Measurements from ENCODE around the gene GLIPR1.
A peak's percentile ranks its signal among the peaks of the same experiment; 100 is the strongest.
"Not testable (repeated sequence)": the region's sequence is repeated elsewhere in the genome, so short reads cannot be mapped to it uniquely, and the experiment has no call there.

Gene GLIPR1

GRCh38 chr12:75452675-75453330, 27.8 kb upstream of the GLIPR1 start:
- no peak for DNase-seq
- Mint-ChIP-seq H3K36me3 (peaks cover 2 to 3% of the 10 kb centered on the region in 2 donors), H3K27ac (no peak overlapping the region), H3K4me3 (no peak overlapping the region), H3K4me1 (no peaks in the 10 kb centered on the region), H3K9me3 (peaks cover 6 to 7% of the 10 kb centered on the region in 2 donors), H3K27me3 (peaks cover 4 to 5% of the 10 kb centered on the region in 2 donors)
- no peak for ATAC-seq (replicated peaks)

- no peak overlapping the region for H3K27ac Mint-ChIP-seq
- ATAC-seq (replicated peaks): no peak
- no peak overlapping the region for H3K4me3 Mint-ChIP-seq
- no peaks in the 10 kb centered on the region for H3K4me1 Mint-ChIP-seq
- H3K9me3 Mint-ChIP-seq: peaks cover 7 to 12% of the 10 kb centered on the region in 2 donors
- peaks cover 2 to 9% of the 10 kb centered on the region in 2 donors for H3K36me3 Mint-ChIP-seq
- DNase-seq: no peak
- peaks cover 4 to 5% of the 10 kb centered on the region in 2 donors for H3K27me3 Mint-ChIP-seq
Measured at GRCh38 chr12:75455839-75456238, 24.7 kb upstream of the GLIPR1 start.

DNA sequence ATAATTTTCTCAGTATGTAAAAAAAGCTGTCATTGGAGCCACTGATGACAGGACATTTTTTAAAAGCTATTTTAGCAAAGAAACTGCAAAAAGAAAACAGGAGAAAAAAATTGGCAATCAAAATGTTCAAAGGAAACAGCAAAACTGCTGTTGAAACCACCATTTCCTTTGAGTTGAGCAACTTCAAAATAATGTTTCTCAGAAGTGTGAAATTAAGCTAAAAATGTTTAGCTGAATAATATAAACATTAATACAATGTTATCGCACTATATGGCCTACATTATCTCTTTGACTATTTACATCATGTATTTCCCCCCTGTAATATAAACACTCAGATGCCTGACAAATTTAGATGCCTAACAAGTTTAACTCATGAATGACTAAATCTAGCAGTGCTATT, 23.4 kb upstream of the GLIPR1 start:
- peaks cover 7 to 12% of the 10 kb centered on the region in 2 donors for H3K9me3 Mint-ChIP-seq
- DNase-seq (no peak), ATAC-seq (replicated peaks) (no peak)
- H3K4me1 Mint-ChIP-seq: no peaks in the 10 kb centered on the region
- peaks cover 2 to 9% of the 10 kb centered on the region in 2 donors for H3K36me3 Mint-ChIP-seq
- no peak overlapping the region for H3K27ac Mint-ChIP-seq
- no peak overlapping the region for H3K4me3 Mint-ChIP-seq
- peaks cover 4 to 5% of the 10 kb centered on the region in 2 donors for H3K27me3 Mint-ChIP-seq

DNA sequence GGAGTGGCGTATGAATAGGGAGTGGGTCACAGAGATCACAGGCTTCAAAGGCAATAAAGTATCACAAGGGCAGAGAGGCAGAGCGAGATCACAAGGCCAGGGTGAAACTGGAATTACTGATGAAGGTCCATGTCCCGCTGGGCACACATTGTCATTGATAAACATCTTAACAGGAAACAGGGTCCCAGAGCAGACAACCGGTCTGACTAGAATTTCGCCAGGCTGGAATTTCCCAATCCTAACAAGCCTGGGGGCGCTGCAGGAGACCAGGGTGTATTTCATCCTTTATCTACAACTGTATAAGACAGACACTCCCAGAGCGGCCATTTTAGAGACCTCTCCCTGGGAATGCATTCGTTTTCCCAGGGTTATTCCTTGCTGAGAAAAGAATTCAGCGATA, 22.7 kb upstream of the GLIPR1 start:
- DNase-seq; H3K36me3 Mint-ChIP-seq; H3K4me3 Mint-ChIP-seq; H3K4me1 Mint-ChIP-seq; H3K27ac Mint-ChIP-seq; H3K27me3 Mint-ChIP-seq; ATAC-seq (replicated peaks): not testable (repeated sequence)
- H3K9me3 Mint-ChIP-seq: peaks cover 7 to 12% of the 10 kb centered on the region in 2 donors

GRCh38 chr12:75459755-75460154, 20.8 kb upstream of the GLIPR1 start:
- Mint-ChIP-seq H3K9me3 (peaks cover 7 to 12% of the 10 kb centered on the region in 2 donors), H3K27me3 (peaks cover 4 to 5% of the 10 kb centered on the region in 2 donors), H3K4me1 (no peaks in the 10 kb centered on the region), H3K4me3 (no peak overlapping the region), H3K36me3 (peaks cover 2 to 9% of the 10 kb centered on the region in 2 donors), H3K27ac (no peak overlapping the region)
- DNase-seq (no peak), ATAC-seq (replicated peaks) (no peak)

DNA sequence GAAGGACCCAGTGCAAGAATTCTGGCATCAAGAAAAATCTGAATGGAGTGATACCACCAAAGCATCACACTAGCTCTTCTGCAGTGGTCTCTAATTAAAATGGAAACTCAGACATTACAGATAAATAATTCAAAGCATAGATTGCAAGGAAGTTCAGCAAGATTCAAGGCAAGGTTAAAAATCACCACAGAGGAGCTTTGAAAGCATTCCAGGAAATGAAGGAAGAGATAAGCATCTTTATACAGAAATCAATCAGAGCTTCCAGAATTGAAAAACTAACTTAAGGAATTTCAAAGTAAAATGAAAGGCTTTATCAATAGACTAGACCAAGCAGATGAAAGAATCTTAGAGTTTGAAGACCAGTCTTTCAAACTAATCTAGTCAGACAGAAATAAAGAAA, 20.4 kb upstream of the GLIPR1 start:
- H3K4me3 Mint-ChIP-seq: no peak overlapping the region
- ATAC-seq (replicated peaks) (no peak), DNase-seq (no peak)
- H3K36me3 Mint-ChIP-seq: peaks cover 2 to 9% of the 10 kb centered on the region in 2 donors
- no peaks in the 10 kb centered on the region for H3K4me1 Mint-ChIP-seq
- no peak overlapping the region for H3K27ac Mint-ChIP-seq
- H3K9me3 Mint-ChIP-seq: peaks cover 7 to 12% of the 10 kb centered on the region in 2 donors
- peaks cover 4 to 5% of the 10 kb centered on the region in 2 donors for H3K27me3 Mint-ChIP-seq

GRCh38 chr12:75471902-75472890, 8.4 kb upstream of the GLIPR1 start:
- Mint-ChIP-seq H3K27ac (peak overlapping the region; percentile 85), H3K27me3 (no peaks in the 10 kb centered on the region), H3K36me3 (peaks cover 0 to 2% of the 10 kb centered on the region in 2 donors), H3K9me3 (peaks cover 2 to 4% of the 10 kb centered on the region in 2 donors), H3K4me1 (peaks cover 24 to 40% of the 10 kb centered on the region in 2 donors), H3K4me3 (no peak overlapping the region)
- ATAC-seq (replicated peaks) (peak; percentile 94 to 95), DNase-seq (no peak)

GRCh38 chr12:75474116-75474515, 6.4 kb upstream of the GLIPR1 start:
- Mint-ChIP-seq H3K36me3 (peaks cover 0 to 2% of the 10 kb centered on the region in 2 donors), H3K4me3 (no peak overlapping the region), H3K27ac (no peak overlapping the region), H3K4me1 (peaks cover 34 to 56% of the 10 kb centered on the region in 2 donors), H3K27me3 (no peaks in the 10 kb centered on the region), H3K9me3 (peaks cover 2 to 4% of the 10 kb centered on the region in 2 donors)
- ATAC-seq (replicated peaks) (no peak), DNase-seq (no peak)

DNA sequence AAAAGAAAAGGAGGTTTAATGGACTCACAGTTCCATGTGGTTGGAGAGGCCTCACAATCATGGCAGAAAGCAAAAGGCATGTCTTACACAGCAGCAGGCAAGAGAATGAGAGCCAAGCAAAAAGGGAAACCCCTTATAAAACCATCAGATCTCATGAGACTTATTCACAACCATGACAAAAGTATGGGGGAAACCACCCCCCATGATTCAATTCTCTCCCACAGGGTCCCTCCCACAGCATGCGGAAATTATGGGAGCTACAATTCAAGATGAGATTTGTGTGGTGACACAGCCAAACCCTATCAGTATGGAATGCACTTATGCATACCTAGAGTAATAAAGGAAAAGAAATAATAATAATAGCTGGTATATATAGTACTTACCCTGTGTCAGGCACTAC, 4.5 kb upstream of the GLIPR1 start:
- ATAC-seq (replicated peaks) (no peak), DNase-seq (no peak)
- no peaks in the 10 kb centered on the region for H3K27me3 Mint-ChIP-seq
- H3K4me1 Mint-ChIP-seq: peaks cover 38 to 61% of the 10 kb centered on the region in 2 donors
- H3K4me3 Mint-ChIP-seq: no peak overlapping the region
- H3K36me3 Mint-ChIP-seq: peaks cover 0 to 2% of the 10 kb centered on the region in 2 donors
- no peak overlapping the region for H3K27ac Mint-ChIP-seq
- H3K9me3 Mint-ChIP-seq: no peaks in the 10 kb centered on the region

- Mint-ChIP-seq H3K9me3 (no peaks in the 10 kb centered on the region), H3K36me3 (peaks cover 0 to 2% of the 10 kb centered on the region in 2 donors), H3K27me3 (no peaks in the 10 kb centered on the region), H3K4me1 (peaks cover 41 to 62% of the 10 kb centered on the region in 2 donors), H3K27ac (no peak overlapping the region), H3K4me3 (no peak overlapping the region)
- ATAC-seq (replicated peaks): no peak
- no peak for DNase-seq
Measured at GRCh38 chr12:75477137-75477536, 3.4 kb upstream of the GLIPR1 start.

DNA sequence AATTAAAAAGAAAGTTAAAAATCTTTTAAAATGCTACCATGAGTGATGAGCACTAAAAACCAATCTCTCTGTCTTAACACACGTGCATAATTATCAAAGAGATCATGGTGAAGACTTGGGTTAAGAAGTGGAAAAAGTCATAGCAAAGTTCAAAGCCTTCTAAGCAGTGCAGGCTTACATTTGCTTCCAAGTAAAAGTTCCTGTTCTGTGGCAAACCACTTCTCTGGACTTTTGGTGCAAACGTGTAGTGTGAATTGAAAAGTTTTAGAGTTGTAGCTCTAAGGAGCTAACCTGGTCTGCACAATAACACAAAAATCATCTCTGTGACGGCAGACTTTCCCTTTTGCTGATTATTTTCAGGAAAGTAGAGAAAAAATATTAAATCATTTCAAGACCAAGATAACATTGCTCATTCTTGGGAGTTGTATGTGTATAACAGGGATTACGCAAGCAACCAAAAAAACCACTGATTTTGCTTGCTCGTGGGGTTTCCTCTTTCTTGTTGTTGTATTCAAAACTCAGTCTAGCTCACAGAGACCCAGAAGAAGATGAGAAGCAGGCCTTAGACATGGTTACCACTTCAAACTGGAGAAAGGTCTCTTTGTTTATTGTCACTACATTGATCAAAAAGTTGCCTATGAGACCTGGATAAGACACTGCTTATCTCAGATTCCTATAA, 2.3 kb upstream of the GLIPR1 start:
- ATAC-seq (replicated peaks) (peak; percentile 41 to 46), DNase-seq (no peak)
- no peaks in the 10 kb centered on the region for H3K27me3 Mint-ChIP-seq
- no peak overlapping the region for H3K4me3 Mint-ChIP-seq
- H3K27ac Mint-ChIP-seq: peak overlapping the region; percentile 52
- peaks cover 41 to 66% of the 10 kb centered on the region in 2 donors for H3K4me1 Mint-ChIP-seq
- peaks cover 0 to 4% of the 10 kb centered on the region in 2 donors for H3K36me3 Mint-ChIP-seq
- no peaks in the 10 kb centered on the region for H3K9me3 Mint-ChIP-seq

DNA sequence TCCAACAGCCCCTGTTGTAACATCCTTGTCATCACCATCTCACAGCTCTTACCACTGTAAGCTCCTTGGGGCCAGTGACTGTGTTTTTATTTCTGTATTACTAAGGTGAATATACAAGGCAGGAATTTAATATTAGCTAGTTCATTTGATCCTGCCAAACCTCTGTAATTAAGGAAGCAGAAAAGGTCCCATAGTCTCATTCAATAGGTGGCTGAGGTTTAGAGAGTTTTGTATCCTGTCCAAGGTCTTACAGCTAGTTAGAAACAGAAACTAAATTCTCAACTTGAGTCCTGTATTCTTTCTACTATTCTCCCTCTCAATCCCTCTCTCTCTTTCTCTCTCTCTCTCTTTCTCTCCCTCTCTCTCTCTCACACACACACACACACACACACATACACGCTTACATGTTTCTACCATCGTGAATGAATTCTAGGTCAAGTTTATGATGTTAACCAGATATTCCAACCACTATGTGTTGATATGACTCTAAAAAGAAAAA, 543 bp upstream of the GLIPR1 start:
- ATAC-seq (replicated peaks): peak; percentile 24
- no peak for DNase-seq
- H3K27me3 Mint-ChIP-seq: no peaks in the 10 kb centered on the region
- H3K9me3 Mint-ChIP-seq: no peaks in the 10 kb centered on the region
- H3K4me1 Mint-ChIP-seq: peaks cover 49 to 71% of the 10 kb centered on the region in 2 donors
- peak overlapping the region; percentile 80 to 88 for H3K4me3 Mint-ChIP-seq
- peaks cover 0 to 10% of the 10 kb centered on the region in 2 donors for H3K36me3 Mint-ChIP-seq
- peak overlapping the region; percentile 93 for H3K27ac Mint-ChIP-seq

DNA sequence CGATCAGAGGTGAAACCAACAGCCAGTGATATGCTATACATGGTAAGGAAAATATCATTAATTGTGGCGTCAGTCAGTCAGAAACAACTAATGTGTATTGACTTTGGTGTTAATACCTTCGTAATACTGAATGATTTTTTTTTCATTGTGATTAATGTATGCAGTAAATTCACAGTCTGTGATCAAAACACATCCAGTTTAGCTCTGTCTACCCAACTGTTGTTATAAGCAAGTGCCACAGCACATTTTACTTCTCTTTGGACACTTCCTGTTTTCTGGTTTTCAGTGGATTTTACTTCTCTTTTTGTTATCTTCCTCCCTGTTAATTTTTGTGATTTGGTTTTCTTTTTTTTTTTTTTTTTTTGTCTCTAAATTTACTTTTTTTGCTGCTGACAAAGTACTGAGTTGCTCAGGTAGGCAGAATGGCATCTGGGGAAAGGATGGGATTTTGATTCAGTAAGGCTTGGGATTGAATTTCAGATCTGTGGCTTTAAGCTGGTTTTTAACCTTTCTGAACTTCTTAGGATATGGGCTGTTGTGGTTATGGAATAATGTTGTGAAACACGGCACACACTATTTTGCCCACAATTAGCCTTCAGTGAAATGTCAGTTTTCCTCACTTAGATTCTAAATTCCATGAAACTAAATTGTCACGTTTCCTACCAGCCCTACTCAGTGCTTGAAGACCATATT, 604 bp downstream of the GLIPR1 start:
- Mint-ChIP-seq H3K9me3 (no peaks in the 10 kb centered on the region), H3K27ac (peak overlapping the region; percentile 93), H3K27me3 (no peaks in the 10 kb centered on the region), H3K4me1 (peaks cover 48 to 71% of the 10 kb centered on the region in 2 donors), H3K36me3 (peaks cover 0 to 10% of the 10 kb centered on the region in 2 donors), H3K4me3 (peak overlapping the region; percentile 80 to 88)
- ATAC-seq (replicated peaks) (peak; percentile 45 to 57), DNase-seq (no peak)
